Endothelial cell of umbilical vein (primary cell): ENCODE measurements around the gene ARHGEF16. TPM values are rescaled to one million over a fixed set of nuclear protein-coding genes. Genes with fewer than 3 reads are reported as not detected.

ENCODE experiments used
- BruUV-seq: library from RNA; stranded (reverse); fragments of 400-500 nt; replicated peaks from 2 replicates; lab custom pipeline; 2021; lab: Mats Ljungman, UMichigan
- CTCF ChIA-PET: fragments of 300-600, 350-600 bp; sonication (Branson Sonifier 250); formaldehyde crosslinking; loops from one replicate; lab custom pipeline; 2021; ENCODE audit warnings: antibody characterized with exemption, inconsistent platforms; lab: Charles Lee
- POLR2A ChIA-PET: fragments of 300-600, 350-600 bp; sonication (Branson Sonifier 250); formaldehyde crosslinking; loops from one replicate; lab custom pipeline; 2021; ENCODE audit warnings: antibody characterized with exemption, inconsistent platforms; lab: Charles Lee
- DNase-seq: peaks from one replicate; pipeline ENCODE4 v3.0.0-alpha.2; 2011; ENCODE audit warnings: low read depth, low spot score
- FAIRE-seq: peaks from 2 replicates; lab custom pipeline; 2011; peaks lifted over from hg19 to GRCh38; lab: Jason Lieb, UNC
- H2AFZ ChIP-seq: 2 replicates; pipeline ENCODE4 v1.6.0; 2012; ENCODE audit warnings: low read depth, low read length, control low read depth, inconsistent platforms
- H3K27ac ChIP-seq: 2 replicates; pipeline ENCODE4 v1.5.1; 2011; ENCODE audit warnings: low read depth, mild to moderate bottlenecking, control low read depth, low read length, moderate library complexity; ENCODE audit not compliant: insufficient read depth
- H3K27me3 ChIP-seq, 2 experiments: 2 replicates each; pipeline versions ENCODE4 v1.6.0 to v1.6.1; 2011; ENCODE audit warnings: low read length in 2 of 2, mixed read lengths in 1 of 2; ENCODE audit not compliant: control insufficient read depth in 2 of 2, insufficient read depth in 2 of 2
- H3K36me3 ChIP-seq, 2 experiments: 2 replicates in 1 of 2; 3 replicates in 1 of 2; pipeline ENCODE4 v1.5.1; 2011; ENCODE audit warnings: low read length in 2 of 2, mild to moderate bottlenecking in 1 of 2, moderate library complexity in 1 of 2; ENCODE audit not compliant: control insufficient read depth in 2 of 2, insufficient read depth in 2 of 2; ENCODE audit errors: extremely low read depth in 1 of 2
- H3K4me1 ChIP-seq: 3 replicates; pipeline ENCODE4 v1.5.1; 2011; ENCODE audit warnings: mild to moderate bottlenecking, low read length; ENCODE audit not compliant: control insufficient read depth, insufficient read depth; ENCODE audit errors: extremely low read depth
- H3K4me2 ChIP-seq: 2 replicates; pipeline ENCODE4 v1.6.1; 2011; ENCODE audit warnings: low read length, control low read depth, mixed read lengths; ENCODE audit not compliant: insufficient read depth
- H3K4me3 ChIP-seq, 3 experiments: fragments of 200-600 bp in 1 of 3; sonication (generic), shearing (Covaris generic) in 1 of 3; replicated peaks in 1 of 3; 2 replicates each; pipeline ENCODE4 v1.5.1; 2011 to 2016; ENCODE audit warnings: control low read depth in 3 of 3, low read length in 3 of 3, mild to moderate bottlenecking in 2 of 3, inconsistent platforms in 1 of 3, low read depth in 1 of 3, moderate library complexity in 1 of 3; ENCODE audit not compliant: insufficient read depth in 1 of 3
- H3K79me2 ChIP-seq: 2 replicates; pipeline ENCODE4 v1.6.0; 2012; ENCODE audit warnings: low read length, inconsistent platforms; ENCODE audit not compliant: control insufficient read depth, insufficient read depth
- H3K9ac ChIP-seq: replicated peaks from 2 replicates; pipeline ENCODE3; 2011; ENCODE audit warnings: low read length, control low read depth; ENCODE audit not compliant: insufficient read depth; ENCODE audit errors: extremely low read depth
- H3K9me1 ChIP-seq: replicated peaks from 3 replicates; pipeline ENCODE4 v1.6.0; 2011; ENCODE audit warnings: mild to moderate bottlenecking, low read length; ENCODE audit not compliant: control insufficient read depth, insufficient read depth; ENCODE audit errors: extremely low read depth
- H3K9me3 ChIP-seq: replicated peaks from 2 replicates; pipeline ENCODE4 v1.5.1; 2012; ENCODE audit warnings: low read length, inconsistent platforms; ENCODE audit not compliant: control insufficient read depth, insufficient read depth
- H4K20me1 ChIP-seq: replicated peaks from 2 replicates; pipeline ENCODE3; 2011; ENCODE audit warnings: mild to moderate bottlenecking, low read length; ENCODE audit not compliant: control insufficient read depth, insufficient read depth; ENCODE audit errors: extremely low read depth
- CTCF ChIP-seq, 2 donors: IDR thresholded peaks; 1 replicate in 1 of 2; 2 replicates in 1 of 2; pipeline ENCODE4 v1.5.1; 2011; ENCODE audit warnings: low read length in 2 of 2, mild to moderate bottlenecking in 2 of 2, moderate library complexity in 2 of 2, control low read depth in 1 of 2, inconsistent platforms in 1 of 2, low read depth in 1 of 2; ENCODE audit not compliant: insufficient read depth in 1 of 2; ENCODE audit errors: extremely low read depth in 1 of 2
- EZH2 ChIP-seq: IDR thresholded peaks from 2 replicates; pipeline ENCODE4 v1.6.1; 2012; ENCODE audit warnings: borderline replicate concordance, low read depth, mild to moderate bottlenecking, moderate library complexity, low read length, inconsistent platforms; ENCODE audit not compliant: severe bottlenecking
- dilution Hi-C: fragments of 300-500 bp; cut with MboI; formaldehyde crosslinking; loops from one replicate; pipeline ENCODE4 v1.15.0; 2019; ENCODE audit warnings: low sequenced_read_pairs; ENCODE audit not compliant: extremely low pct_ligation_motif_present
- intact Hi-C: fragments of 100-400 bp; cut with micrococcal nuclease; formaldehyde crosslinking; loops from one replicate; pipeline ENCODE4 v1.10.0; 2022
- polyA plus RNA-seq, 4 experiments: library from polyadenylated mRNA; depleted of rRNA in 3 of 4; stranded (reverse) in 3 of 4; unstranded in 1 of 4; fragments of >200 nt; gene quantifications; 2 replicates each; pipeline versions ENCODE4 v1.2.1 to v1.2.3, GENCODE V29; 2011 to 2012; ENCODE audit warnings: missing spikeins in 1 of 4
- total RNA-seq: library from RNA; stranded (reverse); gene quantifications from 2 replicates; pipeline ENCODE4 v1.2.3, GENCODE V29; 2021

Gene ARHGEF16
- total and polyA plus RNA-seq, 2 donors (not counting 3 experiments of a cell fraction or from before 2014, with no cell fraction given): 0.52 to 1.3 TPM

DNA sequence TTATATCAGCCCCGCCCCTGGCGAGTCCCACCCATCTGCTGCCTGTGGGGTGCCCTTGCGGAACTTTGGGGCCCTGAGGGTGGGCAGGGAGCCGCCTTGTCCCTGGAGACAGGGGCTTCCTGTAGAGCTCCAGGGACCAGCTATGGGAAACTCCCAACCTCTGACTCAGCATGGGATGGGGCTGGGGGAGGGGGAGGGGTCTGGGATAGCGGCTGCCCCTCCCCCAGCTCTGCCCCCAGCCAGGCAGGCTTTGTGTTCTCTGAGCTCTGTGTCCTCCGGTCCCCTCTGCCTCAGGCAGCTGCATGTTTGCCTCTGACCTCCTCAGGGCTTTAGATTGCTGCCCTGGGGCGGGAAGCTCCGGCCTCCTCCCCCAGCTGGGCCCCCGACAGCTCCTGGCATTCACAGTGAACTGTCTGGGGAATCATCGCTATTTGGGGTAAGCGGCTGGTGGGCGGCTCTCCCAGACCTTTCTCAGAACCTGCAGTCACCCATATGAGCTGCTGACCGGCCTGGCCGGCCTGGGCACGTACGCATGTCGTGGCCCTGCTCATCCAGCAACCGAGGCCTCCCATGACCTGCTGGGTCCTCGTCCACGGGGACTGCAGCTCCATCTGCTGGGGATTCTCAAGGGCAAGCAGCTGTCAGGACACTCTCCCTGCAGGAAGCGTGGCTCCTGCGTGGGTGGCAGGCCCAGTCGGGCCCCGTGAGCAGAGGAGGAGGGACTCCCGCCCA is 17.1 kb downstream of the ARHGEF16 start:
- Histone ChIP-seq H3K4me2 (no peak overlapping the region), H3K4me1 (peaks cover 4% of the 10 kb centered on the region), H3K79me2 (no peaks in the 10 kb centered on the region), H3K9me1 (no peaks in the 10 kb centered on the region), H3K4me3 (no peak overlapping the region), H2AFZ (no peak overlapping the region), H4K20me1 (no peaks in the 10 kb centered on the region), H3K9me3 (no peaks in the 10 kb centered on the region), H3K36me3 (no peaks in the 10 kb centered on the region), H3K27ac (no peak overlapping the region), H3K9ac (no peak overlapping the region), H3K27me3 (no peaks in the 10 kb centered on the region)
- FAIRE-seq (no peak), DNase-seq (peak; percentile 35)
- ChIA-PET POLR2A (no interaction called here), CTCF (interaction anchor here (0.8 to 3.8 kb wide), 10 partner anchors 10 to 158 kb away, joined by 3 to 82 read pairs (median 6); no protein-coding TSS in a partner anchor)
- TF ChIP-seq EZH2 (no peak), CTCF (IDR thresholded peaks at IDR 0.05; ENCODE audit: extremely low read depth in 1 of 2, insufficient read depth in 1 of 2, low read depth in 1 of 2, low read length in 2 of 2) (peak; percentile 16 to 47)
- no TSS peak for BruUV-seq
- dilution Hi-C loops (no loop called here), intact Hi-C loops (loop anchor here (1.0 kb wide), 1 partner anchor 18 kb away; no protein-coding TSS in a partner anchor)
